ENCODE data around the gene BORCS6. TPM values are rescaled to one million over a fixed set of nuclear protein-coding genes. Genes with fewer than 3 reads are reported as not detected.

The BORCS6 gene
- total and polyA plus RNA-seq, 2 of the 13 experiments (the other 11 are each of a cell fraction or from before 2014, with no cell fraction given): 2.0 to 5.1 TPM

DNA sequence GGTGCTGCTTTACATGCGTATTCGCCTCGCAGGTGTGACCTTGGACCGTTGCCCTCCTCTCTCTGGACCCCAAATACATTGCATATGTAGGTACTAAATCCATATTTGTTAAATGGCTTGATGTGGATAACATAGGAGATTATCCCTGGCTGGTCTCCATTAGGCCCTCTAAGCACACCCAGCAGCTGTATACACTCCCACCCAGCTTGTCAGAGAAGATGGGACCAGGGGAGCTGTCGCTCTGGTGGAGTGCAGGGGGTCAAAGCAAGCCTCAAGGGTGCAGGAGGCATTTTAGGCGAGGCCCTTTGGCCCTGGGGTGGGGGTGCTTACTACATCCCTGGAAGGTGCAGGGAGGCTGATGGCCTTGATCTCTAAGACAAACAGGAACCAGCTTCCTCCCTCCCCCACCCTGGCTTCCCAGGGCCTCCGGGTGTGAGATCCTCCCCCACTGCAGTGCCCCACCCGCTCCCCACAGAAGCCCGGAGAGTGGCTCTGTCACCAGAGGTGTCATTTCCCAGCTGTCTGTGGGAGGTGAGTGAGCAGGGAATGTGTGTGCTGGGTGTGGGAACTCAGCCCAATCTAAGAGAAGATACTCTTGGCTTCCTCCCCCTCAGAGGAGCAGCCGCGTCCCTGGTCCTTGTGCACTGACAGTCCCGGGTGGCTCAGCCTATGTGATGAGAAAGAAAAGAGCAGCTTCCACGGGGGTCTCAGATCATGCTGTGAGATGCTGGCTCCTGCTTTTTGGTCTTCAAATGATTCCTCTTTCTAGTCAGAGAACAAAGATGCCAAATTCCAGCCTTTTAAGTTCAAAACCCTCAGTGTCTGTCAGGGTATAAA lies 25.8 kb downstream of the BORCS6 start (continued):
- TF ChIP-seq, protein P1, sequence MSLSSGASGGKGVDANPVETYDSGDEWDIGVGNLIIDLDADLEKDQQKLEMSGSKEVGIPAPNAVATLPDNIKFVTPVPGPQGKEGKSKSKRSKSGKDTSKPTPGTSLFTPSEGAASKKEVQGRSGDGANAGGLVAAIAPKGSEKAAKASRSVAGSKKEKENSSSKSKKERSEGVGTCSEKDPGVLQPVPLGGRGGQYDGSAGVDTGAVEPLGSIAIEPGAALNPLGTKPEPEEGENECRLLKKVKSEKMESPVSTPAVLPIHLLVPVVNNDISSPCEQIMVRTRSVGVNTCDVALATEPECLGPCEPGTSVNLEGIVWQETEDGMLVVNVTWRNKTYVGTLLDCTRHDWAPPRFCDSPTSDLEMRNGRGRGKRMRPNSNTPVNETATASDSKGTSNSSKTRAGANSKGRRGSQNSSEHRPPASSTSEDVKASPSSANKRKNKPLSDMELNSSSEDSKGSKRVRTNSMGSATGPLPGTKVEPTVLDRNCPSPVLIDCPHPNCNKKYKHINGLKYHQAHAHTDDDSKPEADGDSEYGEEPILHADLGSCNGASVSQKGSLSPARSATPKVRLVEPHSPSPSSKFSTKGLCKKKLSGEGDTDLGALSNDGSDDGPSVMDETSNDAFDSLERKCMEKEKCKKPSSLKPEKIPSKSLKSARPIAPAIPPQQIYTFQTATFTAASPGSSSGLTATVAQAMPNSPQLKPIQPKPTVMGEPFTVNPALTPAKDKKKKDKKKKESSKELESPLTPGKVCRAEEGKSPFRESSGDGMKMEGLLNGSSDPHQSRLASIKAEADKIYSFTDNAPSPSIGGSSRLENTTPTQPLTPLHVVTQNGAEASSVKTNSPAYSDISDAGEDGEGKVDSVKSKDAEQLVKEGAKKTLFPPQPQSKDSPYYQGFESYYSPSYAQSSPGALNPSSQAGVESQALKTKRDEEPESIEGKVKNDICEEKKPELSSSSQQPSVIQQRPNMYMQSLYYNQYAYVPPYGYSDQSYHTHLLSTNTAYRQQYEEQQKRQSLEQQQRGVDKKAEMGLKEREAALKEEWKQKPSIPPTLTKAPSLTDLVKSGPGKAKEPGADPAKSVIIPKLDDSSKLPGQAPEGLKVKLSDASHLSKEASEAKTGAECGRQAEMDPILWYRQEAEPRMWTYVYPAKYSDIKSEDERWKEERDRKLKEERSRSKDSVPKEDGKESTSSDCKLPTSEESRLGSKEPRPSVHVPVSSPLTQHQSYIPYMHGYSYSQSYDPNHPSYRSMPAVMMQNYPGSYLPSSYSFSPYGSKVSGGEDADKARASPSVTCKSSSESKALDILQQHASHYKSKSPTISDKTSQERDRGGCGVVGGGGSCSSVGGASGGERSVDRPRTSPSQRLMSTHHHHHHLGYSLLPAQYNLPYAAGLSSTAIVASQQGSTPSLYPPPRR (CRISPR knock-in tag; IDR thresholded peaks at IDR 0.05; ENCODE audit: borderline replicate concordance): peak; percentile 46; the same call in 1 of the 2 replicates
- TF ChIP-seq ZNF629 (CRISPR knock-in tag; conservative IDR thresholded peaks at IDR 0.05) (no peak), ZNF143 (CRISPR knock-in tag; IDR thresholded peaks at IDR 0.05) (no peak; the same call in 1 of the 2 replicates), NFIC (IDR thresholded peaks at IDR 0.05; ENCODE audit: low read length) (no peak), KMT2A (CRISPR knock-in tag; IDR thresholded peaks at IDR 0.05) (no peak; the same call in 1 of the 2 replicates), TOE1 (CRISPR knock-in tag; IDR thresholded peaks at IDR 0.05) (no peak), ARID5B (CRISPR knock-in tag; IDR thresholded peaks at IDR 0.05) (peak; percentile 54), ZNF891 (CRISPR knock-in tag; IDR thresholded peaks at IDR 0.05) (no peak), FOXA1 (IDR thresholded peaks at IDR 0.05) (no peak), FOXA1 (CRISPR knock-in tag; IDR thresholded peaks at IDR 0.05) (0 out of 2 replicates have a peak, but pooled peaks have one; percentile 18), ZNF281 (CRISPR knock-in tag; IDR thresholded peaks at IDR 0.05; ENCODE audit: borderline replicate concordance) (peak; percentile 96), ZC3H13 (CRISPR knock-in tag; IDR thresholded peaks at IDR 0.05) (no peak)
- TF ChIP-seq, protein P2, sequence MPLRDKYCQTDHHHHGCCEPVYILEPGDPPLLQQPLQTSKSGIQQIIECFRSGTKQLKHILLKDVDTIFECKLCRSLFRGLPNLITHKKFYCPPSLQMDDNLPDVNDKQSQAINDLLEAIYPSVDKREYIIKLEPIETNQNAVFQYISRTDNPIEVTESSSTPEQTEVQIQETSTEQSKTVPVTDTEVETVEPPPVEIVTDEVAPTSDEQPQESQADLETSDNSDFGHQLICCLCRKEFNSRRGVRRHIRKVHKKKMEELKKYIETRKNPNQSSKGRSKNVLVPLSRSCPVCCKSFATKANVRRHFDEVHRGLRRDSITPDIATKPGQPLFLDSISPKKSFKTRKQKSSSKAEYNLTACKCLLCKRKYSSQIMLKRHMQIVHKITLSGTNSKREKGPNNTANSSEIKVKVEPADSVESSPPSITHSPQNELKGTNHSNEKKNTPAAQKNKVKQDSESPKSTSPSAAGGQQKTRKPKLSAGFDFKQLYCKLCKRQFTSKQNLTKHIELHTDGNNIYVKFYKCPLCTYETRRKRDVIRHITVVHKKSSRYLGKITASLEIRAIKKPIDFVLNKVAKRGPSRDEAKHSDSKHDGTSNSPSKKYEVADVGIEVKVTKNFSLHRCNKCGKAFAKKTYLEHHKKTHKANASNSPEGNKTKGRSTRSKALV (CRISPR knock-in tag; IDR thresholded peaks at IDR 0.05): no peak

Measured in HepG2 (cell line).